ENCODE data around the gene MRPL2.

GRCh38 chr6:43020052-43020705, 39.1 kb downstream of the MRPL2 start:
- no peak for TF ChIP-seq CTCF (IDR thresholded peaks at IDR 0.05; ENCODE audit: low read depth, low read length, poor library complexity, severe bottlenecking)
- TF ChIP-seq EZH2phosphoT487 (IDR thresholded peaks at IDR 0.05; ENCODE audit: borderline replicate concordance, low read length) = no peak
